Subcutaneous adipose tissue (tissue), 4 donors: ENCODE data around the gene SLC12A7. TPM values are rescaled to one million over a fixed set of nuclear protein-coding genes. Genes with fewer than 3 reads are reported as not detected.

ENCODE experiments used
- CTCF ChIP-seq: fragments of 450-650 bp; IDR thresholded peaks from one replicate; pipeline ENCODE4 v1.5.1; 2016; ENCODE audit warnings: low read depth, mild to moderate bottlenecking, control low read depth, antibody characterized with exemption, moderate library complexity
- total RNA-seq, 4 donors: library from RNA; depleted of rRNA; stranded (reverse); fragments of >200 nt; gene quantifications; one replicate each; pipeline ENCODE4 v1.1.0, GENCODE V29; 2016

The SLC12A7 gene
- total RNA-seq, 4 donors from 2014 or later: 12.9 to 34.3 (median 20.7) TPM

GRCh38 chr5:1121891-1122290 is 10.0 kb upstream of the SLC12A7 start:
- TF ChIP-seq CTCF: no peak

DNA sequence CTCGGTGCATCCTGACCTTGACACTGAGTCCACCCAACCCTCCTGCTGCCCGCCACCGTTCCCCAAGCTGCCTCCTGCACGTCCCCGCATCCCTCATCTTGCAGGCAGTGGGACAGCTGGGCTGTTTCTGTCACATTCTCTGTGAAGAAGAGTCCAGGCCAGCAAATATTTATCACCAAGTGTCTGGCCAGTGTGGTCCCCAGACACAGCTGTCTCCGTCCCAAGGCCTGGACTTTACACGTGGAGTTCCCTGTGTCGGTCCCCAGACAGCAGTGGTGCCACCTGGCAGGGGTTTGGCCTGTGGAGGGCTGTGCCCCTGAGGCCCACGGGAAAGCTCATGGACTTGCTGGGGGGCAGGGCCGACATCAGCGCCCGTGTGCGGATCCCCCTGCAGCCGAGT is 9.2 kb upstream of the SLC12A7 start:
- no peak for TF ChIP-seq CTCF

DNA sequence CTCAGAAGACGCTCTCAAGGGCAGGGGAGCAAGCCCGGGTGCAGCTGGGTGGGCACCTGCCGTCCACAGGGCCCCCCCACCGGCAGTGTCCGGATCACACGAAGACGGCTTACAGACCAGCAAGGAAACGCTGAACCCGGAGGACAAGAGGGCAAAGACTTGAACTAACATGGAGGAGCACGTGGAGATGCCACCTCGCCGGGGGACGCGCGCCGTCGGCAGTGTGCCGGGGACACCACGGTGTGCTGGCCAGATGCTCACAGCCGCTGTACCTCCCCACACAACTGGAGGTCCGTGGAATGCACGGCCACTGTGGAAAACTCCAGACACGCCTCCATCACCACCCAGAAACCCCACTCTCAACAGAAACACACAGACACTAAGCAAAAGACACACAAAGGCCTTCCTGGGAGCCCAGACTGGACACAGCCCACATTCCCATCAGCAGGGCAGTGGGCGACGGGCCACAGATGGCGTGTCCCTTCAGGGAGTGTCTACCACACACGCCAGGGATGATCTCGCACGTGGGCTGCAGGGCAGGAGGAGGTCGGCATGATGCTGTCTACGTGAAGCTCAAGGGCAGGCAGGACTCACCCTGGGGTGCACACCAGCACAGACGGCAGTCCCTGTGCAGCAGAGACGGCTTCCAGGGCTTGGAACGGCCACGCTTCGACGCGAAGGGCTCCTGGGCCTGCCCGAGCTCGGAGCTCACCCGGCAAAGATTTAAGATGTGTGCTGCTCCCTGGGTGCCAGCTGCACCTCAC is 8.6 kb upstream of the SLC12A7 start:
- TF ChIP-seq CTCF: no peak

GRCh38 chr5:1119312-1119831 is 7.5 kb upstream of the SLC12A7 start:
- no peak for TF ChIP-seq CTCF

- TF ChIP-seq CTCF: no peak
These were observed 6.9 kb upstream of the SLC12A7 start for GRCh38 chr5:1118738-1119137.

- TF ChIP-seq CTCF: no peak
These were observed 6.4 kb upstream of the SLC12A7 start for GRCh38 chr5:1118231-1118698.

DNA sequence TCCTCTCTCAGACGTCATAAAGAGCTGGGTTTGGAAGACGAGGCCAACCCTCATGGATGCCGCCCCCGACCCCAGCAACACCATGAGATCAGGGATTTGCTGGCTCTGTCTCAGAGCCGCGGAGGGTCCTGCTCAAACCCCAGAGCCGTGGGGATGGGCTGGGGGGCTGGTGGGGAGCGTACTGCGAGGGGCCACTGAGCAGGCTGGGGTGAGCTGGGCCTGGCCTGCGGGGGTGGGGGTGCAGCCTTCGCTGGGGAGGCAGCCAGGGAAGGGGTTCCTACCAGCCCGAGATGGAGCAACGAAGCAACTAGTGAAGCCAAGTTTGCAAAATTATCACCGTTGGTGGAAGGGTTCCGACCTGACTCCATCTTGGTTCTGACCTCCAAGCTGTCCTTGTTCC is 5.1 kb upstream of the SLC12A7 start:
- no peak for TF ChIP-seq CTCF
